Measurements from ENCODE around the gene COBL.

The COBL gene

GRCh38 chr7:51141451-51142003 lies 175.1 kb downstream of the COBL start:
- in situ Hi-C loops (cut with HindIII; ENCODE audit: low sequenced_read_pairs): no loop called here
- DNase-seq (ENCODE audit: low read depth, low spot score): peak; percentile 60

GRCh38 chr7:51140199-51141164 lies 176.1 kb downstream of the COBL start:
- in situ Hi-C loops (cut with HindIII; ENCODE audit: low sequenced_read_pairs): no loop called here
- no peak for DNase-seq (ENCODE audit: low read depth, low spot score)
- no peak overlapping the region for H3K4me3 ChIP-seq (ENCODE audit: low read depth, low read length)
- no peak for TF ChIP-seq CTCF (IDR thresholded peaks at IDR 0.05; ENCODE audit: low read depth, low read length)

More at GRCh38 chr7:51141451-51142003, 175.1 kb downstream of the COBL start:
- H3K4me3 ChIP-seq (ENCODE audit: low read depth, low read length): no peak overlapping the region
- peak; percentile 68 for TF ChIP-seq CTCF (IDR thresholded peaks at IDR 0.05; ENCODE audit: low read depth, low read length)

GRCh38 chr7:51139796-51140195 lies 176.8 kb downstream of the COBL start:
- no peak overlapping the region for H3K4me3 ChIP-seq (ENCODE audit: low read depth, low read length)
- in situ Hi-C loops (cut with HindIII; ENCODE audit: low sequenced_read_pairs): no loop called here
- DNase-seq (ENCODE audit: low read depth, low spot score): no peak
- TF ChIP-seq CTCF (IDR thresholded peaks at IDR 0.05; ENCODE audit: low read depth, low read length): no peak

- no peak for DNase-seq (ENCODE audit: low read depth, low spot score)
- no peak overlapping the region for H3K4me3 ChIP-seq (ENCODE audit: low read depth, low read length)
- no peak for TF ChIP-seq CTCF (IDR thresholded peaks at IDR 0.05; ENCODE audit: low read depth, low read length)
- in situ Hi-C loops (cut with HindIII; ENCODE audit: low sequenced_read_pairs): no loop called here
Measured at GRCh38 chr7:51138123-51139085, 178.2 kb downstream of the COBL start.

- no peak overlapping the region for H3K4me3 ChIP-seq (ENCODE audit: low read depth, low read length)
- DNase-seq (ENCODE audit: low read depth, low spot score): no peak
- no peak for TF ChIP-seq CTCF (IDR thresholded peaks at IDR 0.05; ENCODE audit: low read depth, low read length)
- in situ Hi-C loops (cut with HindIII; ENCODE audit: low sequenced_read_pairs): no loop called here
Measured at GRCh38 chr7:51135576-51135975, 181.0 kb downstream of the COBL start.

- no peak overlapping the region for H3K4me3 ChIP-seq (ENCODE audit: low read depth, low read length)
- in situ Hi-C loops (cut with HindIII; ENCODE audit: low sequenced_read_pairs): no loop called here
- TF ChIP-seq CTCF (IDR thresholded peaks at IDR 0.05; ENCODE audit: low read depth, low read length): no peak
- DNase-seq (ENCODE audit: low read depth, low spot score): no peak
Measured at GRCh38 chr7:51134013-51134441, 182.6 kb downstream of the COBL start.
